Loucy (cell line): ENCODE results near the gene RC3H1.

ENCODE experiments used
- CTCF ChIP-seq: fragments of 200-600 bp; sonication (generic); conservative IDR thresholded peaks from 2 replicates; pipeline ENCODE4 v1.5.1; 2014; ENCODE audit warnings: mild to moderate bottlenecking, antibody characterized with exemption, low read length
- EZH2phosphoT487 ChIP-seq: fragments of 200-600 bp; IDR thresholded peaks from 2 replicates; pipeline ENCODE4 v1.6.1; 2018; ENCODE audit warnings: antibody characterized with exemption, mild to moderate bottlenecking, moderate library complexity, borderline replicate concordance

DNA sequence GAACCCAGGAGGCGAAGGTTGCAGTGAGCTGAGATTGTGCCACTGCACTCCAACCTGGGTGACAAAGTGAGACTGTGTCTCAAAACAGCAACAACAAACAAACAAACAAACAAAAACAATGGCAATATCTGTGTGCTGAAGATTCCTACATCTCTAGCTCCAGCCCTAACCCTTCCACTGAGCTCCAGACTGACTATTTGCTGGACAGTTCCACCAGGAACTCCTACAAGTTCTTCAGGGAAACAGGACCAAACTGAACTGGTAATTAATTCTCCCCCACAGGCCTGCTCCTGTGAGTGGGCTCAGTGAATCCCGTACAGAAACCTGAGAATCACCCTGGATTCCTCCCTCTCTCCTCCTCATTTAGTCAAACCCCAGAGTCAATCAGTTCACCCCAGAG lies 106.6 kb downstream of the RC3H1 start:
- TF ChIP-seq CTCF (no peak), EZH2phosphoT487 (no peak)
